Suprapubic skin (tissue), 4 donors: ENCODE measurements around the gene JMJD4. TPM values are rescaled to one million over a fixed set of nuclear protein-coding genes. Genes with fewer than 3 reads are reported as not detected.
A peak's percentile ranks its signal among the peaks of the same experiment; 100 is the strongest.

Experiments used
- DNase-seq, 2 donors: peaks; one replicate each; pipeline ENCODE4 v3.0.0-alpha.2; 2019; ENCODE audit warnings: low spot score in 2 of 2
- H3K27ac ChIP-seq: fragments of 200-600 bp; sonication (generic); one replicate; pipeline ENCODE4 v1.5.1; 2019
- H3K27me3 ChIP-seq: fragments of 200-600 bp; sonication (generic); one replicate; pipeline ENCODE4 v1.5.1; 2019
- H3K36me3 ChIP-seq: fragments of 200-600 bp; sonication (generic); one replicate; pipeline ENCODE4 v1.5.1; 2019
- H3K4me1 ChIP-seq: fragments of 200-600 bp; sonication (generic); one replicate; pipeline ENCODE4 v1.5.1; 2019
- H3K4me3 ChIP-seq: fragments of 200-600 bp; sonication (generic); one replicate; pipeline ENCODE4 v1.5.1; 2019; ENCODE audit warnings: mild to moderate bottlenecking
- H3K9me3 ChIP-seq: fragments of 200-600 bp; sonication (generic); one replicate; pipeline ENCODE4 v1.5.1; 2019
- CTCF ChIP-seq, 2 donors: fragments of 200-600 bp in 1 of 2; fragments of 450-650 bp in 1 of 2; sonication (generic) in 1 of 2; IDR thresholded peaks; one replicate each; pipeline ENCODE4 v1.5.1; 2016 to 2019; ENCODE audit warnings: antibody characterized with exemption in 2 of 2, mild to moderate bottlenecking in 1 of 2, moderate library complexity in 1 of 2
- EP300 ChIP-seq: sonication (generic); formaldehyde crosslinking; IDR thresholded peaks from one replicate; pipeline ENCODE4 v1.6.1; 2017; ENCODE audit warnings: antibody characterized with exemption
- POLR2A ChIP-seq, 2 donors: fragments of 450-650 bp; IDR thresholded peaks; one replicate each; pipeline ENCODE4 v1.6.1; 2017; ENCODE audit warnings: antibody characterized with exemption in 2 of 2, mild to moderate bottlenecking in 2 of 2, moderate library complexity in 2 of 2
- POLR2AphosphoS5 ChIP-seq, 3 donors: sonication (generic); formaldehyde crosslinking; IDR thresholded peaks; one replicate each; pipeline ENCODE4 v1.6.1; 2017; ENCODE audit warnings: antibody characterized with exemption in 3 of 3
- WGBS: methylation state at CpG from one replicate; pipeline ENCODE4 v1.1.5; 2018; 5-methylcytosine and 5-hydroxymethylcytosine counted together
- total RNA-seq, 4 donors: library from RNA; depleted of rRNA; stranded (reverse); fragments of >200 nt; gene quantifications; one replicate each; pipeline ENCODE4 v1.1.0, GENCODE V29; 2016

JMJD4 gene
- total RNA-seq, 4 donors from 2014 or later = 9.9 to 24.2 (median 16.5) TPM

GRCh38 chr1:227756172-227756959 is 21.3 kb upstream of the JMJD4 start:
- 77% methylated on average over 11 of the region's 13 CpGs for WGBS
- Histone ChIP-seq H3K27ac (no peak overlapping the region), H3K4me3 (no peak overlapping the region), H3K27me3 (no peaks in the 10 kb centered on the region), H3K4me1 (peaks cover 14% of the 10 kb centered on the region), H3K36me3 (peaks cover 27% of the 10 kb centered on the region), H3K9me3 (no peaks in the 10 kb centered on the region)
- no peak for TF ChIP-seq EP300
- peak in 1 of 2 donors; percentile 71 for DNase-seq

GRCh38 chr1:227754958-227755357 is 19.9 kb upstream of the JMJD4 start:
- WGBS = 93% methylated on average over 4 of the region's 4 CpGs
- Histone ChIP-seq H3K36me3 (peaks cover 30% of the 10 kb centered on the region), H3K4me1 (peaks cover 14% of the 10 kb centered on the region), H3K27me3 (no peaks in the 10 kb centered on the region), H3K27ac (no peak overlapping the region), H3K4me3 (no peak overlapping the region), H3K9me3 (no peaks in the 10 kb centered on the region)
- TF ChIP-seq POLR2A (IDR thresholded peaks at IDR 0.05) (no peak), EP300 (no peak), POLR2AphosphoS5 (IDR thresholded peaks at IDR 0.05) (no peak), CTCF (IDR thresholded peaks at IDR 0.05) (no peak)
- DNase-seq = no peak

- peak in 1 of 2 donors; percentile 79 for DNase-seq
- H3K4me3 ChIP-seq = no peak overlapping the region
- no peak overlapping the region for H3K27ac ChIP-seq
- H3K27me3 ChIP-seq = no peaks in the 10 kb centered on the region
- peaks cover 14% of the 10 kb centered on the region for H3K4me1 ChIP-seq
- WGBS = 46% methylated on average over 7 of the region's 7 CpGs
- no peaks in the 10 kb centered on the region for H3K9me3 ChIP-seq
- TF ChIP-seq POLR2AphosphoS5 (IDR thresholded peaks at IDR 0.05) (no peak), EP300 (no peak), POLR2A (IDR thresholded peaks at IDR 0.05) (no peak), CTCF (IDR thresholded peaks at IDR 0.05) (no peak)
- H3K36me3 ChIP-seq = peaks cover 26% of the 10 kb centered on the region
These were observed 19.1 kb upstream of the JMJD4 start for GRCh38 chr1:227753999-227754711.

- Histone ChIP-seq H3K36me3 (peaks cover 27% of the 10 kb centered on the region), H3K27me3 (no peaks in the 10 kb centered on the region), H3K4me1 (peaks cover 19% of the 10 kb centered on the region), H3K9me3 (no peaks in the 10 kb centered on the region), H3K4me3 (no peak overlapping the region), H3K27ac (no peak overlapping the region)
- TF ChIP-seq EP300 = no peak
- TF ChIP-seq CTCF (IDR thresholded peaks at IDR 0.05) = no peak
- TF ChIP-seq POLR2AphosphoS5 (IDR thresholded peaks at IDR 0.05) = no peak
- TF ChIP-seq POLR2A (IDR thresholded peaks at IDR 0.05) = no peak
- DNase-seq = no peak
- 86% methylated on average over 11 of the region's 19 CpGs for WGBS
These were observed 15.0 kb upstream of the JMJD4 start for GRCh38 chr1:227749916-227750710.

- H3K4me3 ChIP-seq = no peak overlapping the region
- peaks cover 21% of the 10 kb centered on the region for H3K4me1 ChIP-seq
- no peak overlapping the region for H3K27ac ChIP-seq
- TF ChIP-seq POLR2AphosphoS5 (IDR thresholded peaks at IDR 0.05) (no peak), EP300 (no peak), CTCF (IDR thresholded peaks at IDR 0.05) (no peak), POLR2A (IDR thresholded peaks at IDR 0.05) (no peak)
- 80% methylated on average over 7 of the region's 7 CpGs for WGBS
- no peak for DNase-seq
- peaks cover 27% of the 10 kb centered on the region for H3K36me3 ChIP-seq
- no peaks in the 10 kb centered on the region for H3K27me3 ChIP-seq
- H3K9me3 ChIP-seq = no peaks in the 10 kb centered on the region
These were observed 14.1 kb upstream of the JMJD4 start for GRCh38 chr1:227749225-227749624.
